ENCODE results near the gene SPTBN1.

SPTBN1 gene

GRCh38 chr2:54549430-54549829 lies 93.3 kb downstream of the SPTBN1 start:
- DNase-seq (ENCODE audit: low spot score in 2 of 2), result no peak
- H3K4me1 Mint-ChIP-seq, result peaks cover 5% of the 10 kb centered on the region
- no peaks in the 10 kb centered on the region for H3K9me3 Mint-ChIP-seq
- H3K27ac Mint-ChIP-seq (ENCODE audit: low read depth), result no peak overlapping the region
- H3K4me3 Mint-ChIP-seq, result no peak overlapping the region
- no peak for ATAC-seq (replicated peaks; ENCODE audit: extremely low read depth, poor library complexity, severe bottlenecking)
- H3K27me3 Mint-ChIP-seq, result no peaks in the 10 kb centered on the region
- no peaks in the 10 kb centered on the region for H3K36me3 Mint-ChIP-seq (ENCODE audit: insufficient read depth)

GRCh38 chr2:54549917-54550518 lies 93.9 kb downstream of the SPTBN1 start:
- ATAC-seq (replicated peaks; ENCODE audit: extremely low read depth, poor library complexity, severe bottlenecking), result no peak

GRCh38 chr2:54550547-54550946 lies 94.4 kb downstream of the SPTBN1 start:
- Mint-ChIP-seq H3K27ac (ENCODE audit: low read depth) (no peak overlapping the region), H3K4me1 (peaks cover 10% of the 10 kb centered on the region), H3K36me3 (ENCODE audit: insufficient read depth) (no peaks in the 10 kb centered on the region), H3K9me3 (no peaks in the 10 kb centered on the region), H3K27me3 (no peaks in the 10 kb centered on the region), H3K4me3 (no peak overlapping the region)
- ATAC-seq (replicated peaks; ENCODE audit: extremely low read depth, poor library complexity, severe bottlenecking), result no peak
- no peak for DNase-seq (ENCODE audit: low spot score in 2 of 2)

More at GRCh38 chr2:54549917-54550518, 93.9 kb downstream of the SPTBN1 start:
- H3K4me3 Mint-ChIP-seq, result no peak overlapping the region
- H3K27ac Mint-ChIP-seq (ENCODE audit: low read depth), result no peak overlapping the region
- H3K4me1 Mint-ChIP-seq, result peaks cover 5% of the 10 kb centered on the region
- no peaks in the 10 kb centered on the region for H3K36me3 Mint-ChIP-seq (ENCODE audit: insufficient read depth)
- H3K9me3 Mint-ChIP-seq, result no peaks in the 10 kb centered on the region
- H3K27me3 Mint-ChIP-seq, result no peaks in the 10 kb centered on the region
- no peak for DNase-seq (ENCODE audit: low spot score in 2 of 2)

GRCh38 chr2:54551123-54551756 lies 95.1 kb downstream of the SPTBN1 start:
- no peak for ATAC-seq (replicated peaks; ENCODE audit: extremely low read depth, poor library complexity, severe bottlenecking)
- Mint-ChIP-seq H3K4me3 (no peak overlapping the region), H3K36me3 (ENCODE audit: insufficient read depth) (no peaks in the 10 kb centered on the region), H3K27me3 (no peaks in the 10 kb centered on the region), H3K9me3 (no peaks in the 10 kb centered on the region), H3K27ac (ENCODE audit: low read depth) (no peak overlapping the region), H3K4me1 (peaks cover 11% of the 10 kb centered on the region)
- DNase-seq (ENCODE audit: low spot score in 2 of 2), result no peak

GRCh38 chr2:54553075-54553474 lies 96.9 kb downstream of the SPTBN1 start:
- DNase-seq (ENCODE audit: low spot score in 2 of 2), result no peak
- Mint-ChIP-seq H3K27ac (ENCODE audit: low read depth) (no peak overlapping the region), H3K27me3 (no peaks in the 10 kb centered on the region)

GRCh38 chr2:54553775-54554174 lies 97.6 kb downstream of the SPTBN1 start:
- Mint-ChIP-seq H3K9me3 (no peaks in the 10 kb centered on the region), H3K27ac (ENCODE audit: low read depth) (no peak overlapping the region), H3K27me3 (no peaks in the 10 kb centered on the region), H3K36me3 (ENCODE audit: insufficient read depth) (peaks cover 7% of the 10 kb centered on the region), H3K4me3 (no peak overlapping the region), H3K4me1 (peaks cover 21% of the 10 kb centered on the region)
- ATAC-seq (replicated peaks; ENCODE audit: extremely low read depth, poor library complexity, severe bottlenecking), result no peak
- no peak for DNase-seq (ENCODE audit: low spot score in 2 of 2)

More at GRCh38 chr2:54553075-54553474, 96.9 kb downstream of the SPTBN1 start:
- H3K4me1 Mint-ChIP-seq, result peaks cover 21% of the 10 kb centered on the region
- no peak for ATAC-seq (replicated peaks; ENCODE audit: extremely low read depth, poor library complexity, severe bottlenecking)
- no peaks in the 10 kb centered on the region for H3K9me3 Mint-ChIP-seq
- H3K36me3 Mint-ChIP-seq (ENCODE audit: insufficient read depth), result peaks cover 3% of the 10 kb centered on the region
- no peak overlapping the region for H3K4me3 Mint-ChIP-seq

- ATAC-seq (replicated peaks; ENCODE audit: extremely low read depth, poor library complexity, severe bottlenecking) (no peak), DNase-seq (ENCODE audit: low spot score in 2 of 2) (no peak)
- Mint-ChIP-seq H3K27ac (ENCODE audit: low read depth) (peak overlapping the region; percentile 49), H3K4me3 (no peak overlapping the region), H3K9me3 (no peaks in the 10 kb centered on the region), H3K4me1 (peaks cover 26% of the 10 kb centered on the region), H3K27me3 (no peaks in the 10 kb centered on the region), H3K36me3 (ENCODE audit: insufficient read depth) (peaks cover 17% of the 10 kb centered on the region)
Measured at GRCh38 chr2:54555318-54555837, 99.3 kb downstream of the SPTBN1 start.

GRCh38 chr2:54556621-54557121 lies 100.5 kb downstream of the SPTBN1 start:
- Mint-ChIP-seq H3K27me3 (no peaks in the 10 kb centered on the region), H3K36me3 (ENCODE audit: insufficient read depth) (peaks cover 20% of the 10 kb centered on the region), H3K27ac (ENCODE audit: low read depth) (peak overlapping the region; percentile 37), H3K4me3 (peak overlapping the region; percentile 97), H3K4me1 (peaks cover 37% of the 10 kb centered on the region), H3K9me3 (no peaks in the 10 kb centered on the region)
- no peak for ATAC-seq (replicated peaks; ENCODE audit: extremely low read depth, poor library complexity, severe bottlenecking)
- no peak for DNase-seq (ENCODE audit: low spot score in 2 of 2)

GRCh38 chr2:54557211-54557600 lies 101.1 kb downstream of the SPTBN1 start:
- peak overlapping the region; percentile 37 for H3K27ac Mint-ChIP-seq (ENCODE audit: low read depth)

GRCh38 chr2:54557601-54558187 lies 101.6 kb downstream of the SPTBN1 start:
- Mint-ChIP-seq H3K4me3 (peak overlapping the region; percentile 97), H3K27me3 (no peaks in the 10 kb centered on the region), H3K27ac (ENCODE audit: low read depth) (peak overlapping the region; percentile 37), H3K36me3 (ENCODE audit: insufficient read depth) (peaks cover 20% of the 10 kb centered on the region), H3K9me3 (no peaks in the 10 kb centered on the region), H3K4me1 (peaks cover 47% of the 10 kb centered on the region)
- DNase-seq (ENCODE audit: low spot score in 2 of 2) (peak; percentile 51 to 63), ATAC-seq (replicated peaks; ENCODE audit: extremely low read depth, poor library complexity, severe bottlenecking) (peak; percentile 72)

More at GRCh38 chr2:54557211-54557600, 101.1 kb downstream of the SPTBN1 start:
- Mint-ChIP-seq H3K4me3 (peak overlapping the region; percentile 97), H3K27me3 (no peaks in the 10 kb centered on the region), H3K4me1 (peaks cover 43% of the 10 kb centered on the region), H3K9me3 (no peaks in the 10 kb centered on the region), H3K36me3 (ENCODE audit: insufficient read depth) (peaks cover 20% of the 10 kb centered on the region)
- DNase-seq (ENCODE audit: low spot score in 2 of 2) (no peak), ATAC-seq (replicated peaks; ENCODE audit: extremely low read depth, poor library complexity, severe bottlenecking) (no peak)

- peaks cover 20% of the 10 kb centered on the region for H3K36me3 Mint-ChIP-seq (ENCODE audit: insufficient read depth)
- H3K4me3 Mint-ChIP-seq, result peak overlapping the region; percentile 97
- peak overlapping the region; percentile 90 for H3K27ac Mint-ChIP-seq (ENCODE audit: low read depth)
- peaks cover 54% of the 10 kb centered on the region for H3K4me1 Mint-ChIP-seq
- DNase-seq (ENCODE audit: low spot score in 2 of 2) (peak; percentile 57 to 60), ATAC-seq (replicated peaks; ENCODE audit: extremely low read depth, poor library complexity, severe bottlenecking) (peak; percentile 80)
- no peaks in the 10 kb centered on the region for H3K27me3 Mint-ChIP-seq
- no peaks in the 10 kb centered on the region for H3K9me3 Mint-ChIP-seq
Measured at GRCh38 chr2:54558188-54559005, 102.3 kb downstream of the SPTBN1 start.

GRCh38 chr2:54559006-54559445 lies 102.9 kb downstream of the SPTBN1 start:
- Mint-ChIP-seq H3K4me3 (peak overlapping the region; percentile 97), H3K27ac (ENCODE audit: low read depth) (peak overlapping the region; percentile 90), H3K27me3 (no peaks in the 10 kb centered on the region), H3K4me1 (peaks cover 54% of the 10 kb centered on the region), H3K9me3 (no peaks in the 10 kb centered on the region), H3K36me3 (ENCODE audit: insufficient read depth) (peaks cover 21% of the 10 kb centered on the region)
- DNase-seq (ENCODE audit: low spot score in 2 of 2) (no peak), ATAC-seq (replicated peaks; ENCODE audit: extremely low read depth, poor library complexity, severe bottlenecking) (peak; percentile 10)

Data from central memory CD8-positive, alpha-beta T cell (primary cell).